Activated T-helper 1 cell treated with anti-CD3 and anti-CD28 coated beads, Interleukin-12 subunit alpha, Interleukin-12 subunit beta, Interleukin-2, Interleukin-4 antibody, amounts not matched to agents 30 ng/mL and 10 ng/mL and 1 ng/mL, durations not matched to agents 14 hours and 24 hours and 36 hours (primary cell): ENCODE results near the gene CAMTA1. TPM values are rescaled to one million over a fixed set of nuclear protein-coding genes. Genes with fewer than 3 reads are reported as not detected.
"Not testable (repeated sequence)": the region's sequence is repeated elsewhere in the genome, so short reads cannot be mapped to it uniquely, and the experiment has no call there.

ENCODE experiments used
- DNase-seq: peaks from one replicate; pipeline ENCODE4 v3.0.0; 2021; ENCODE audit warnings: low spot score
- H3K27ac Mint-ChIP-seq: one replicate; pipeline ENCODE4 v1.8.0; 2021; ENCODE audit warnings: mild to moderate bottlenecking, mixed read lengths
- H3K27me3 Mint-ChIP-seq: one replicate; pipeline ENCODE4 v1.8.0; 2022; ENCODE audit warnings: mild to moderate bottlenecking, moderate library complexity, mixed read lengths; ENCODE audit not compliant: insufficient read depth
- H3K36me3 Mint-ChIP-seq: one replicate; pipeline ENCODE4 v1.8.0; 2021; ENCODE audit warnings: low read depth, mixed read lengths
- H3K4me1 Mint-ChIP-seq: one replicate; pipeline ENCODE4 v1.8.0; 2021; ENCODE audit warnings: low read depth, mixed read lengths
- H3K4me3 Mint-ChIP-seq: one replicate; pipeline ENCODE4 v1.8.0; 2021; ENCODE audit warnings: mild to moderate bottlenecking, moderate library complexity, mixed read lengths
- H3K9me3 Mint-ChIP-seq: one replicate; pipeline ENCODE4 v1.8.0; 2021; ENCODE audit warnings: mixed read lengths
- intact Hi-C: fragments of 100-400 bp; cut with micrococcal nuclease; formaldehyde crosslinking; loops from one replicate; pipeline ENCODE4 v1.15.1; 2024
- total RNA-seq: library from RNA; stranded (reverse); gene quantifications from 2 replicates; pipeline ENCODE4 v1.2.3, GENCODE V29; 2022

Gene CAMTA1
- total RNA-seq, 1 donor from 2014 or later, result 57.2 TPM

- intact Hi-C loops, result no loop called here
- H3K4me3 Mint-ChIP-seq, result no peak overlapping the region
- no peaks in the 10 kb centered on the region for H3K9me3 Mint-ChIP-seq
- H3K27me3 Mint-ChIP-seq, result no peaks in the 10 kb centered on the region
- H3K27ac Mint-ChIP-seq, result no peak overlapping the region
- DNase-seq, result no peak
- no peaks in the 10 kb centered on the region for H3K36me3 Mint-ChIP-seq
- H3K4me1 Mint-ChIP-seq, result no peaks in the 10 kb centered on the region
These were observed 622.9 kb downstream of the CAMTA1 start for GRCh38 chr1:7407980-7408770.

DNA sequence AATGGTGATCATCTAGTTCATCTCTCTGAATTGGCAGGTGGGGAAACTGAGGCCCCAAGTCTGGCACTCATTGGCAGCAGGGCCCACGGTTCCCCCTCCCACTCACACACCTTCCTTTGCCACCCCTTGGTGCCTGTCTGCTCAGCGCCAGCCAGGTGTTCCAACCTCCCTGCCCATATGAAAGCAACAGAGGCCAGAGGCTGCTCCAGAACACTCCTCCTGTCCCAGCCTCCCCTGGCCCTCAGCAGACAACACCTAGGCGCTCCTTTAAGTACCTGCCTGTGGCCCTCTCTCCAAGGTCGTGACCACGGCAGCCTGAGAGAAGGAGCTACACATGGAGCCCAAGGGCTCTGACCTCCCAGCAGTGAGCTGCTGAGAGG, 623.5 kb downstream of the CAMTA1 start:
- H3K27ac Mint-ChIP-seq, result no peak overlapping the region
- H3K9me3 Mint-ChIP-seq, result no peaks in the 10 kb centered on the region
- intact Hi-C loops, result no loop called here
- H3K4me1 Mint-ChIP-seq, result no peaks in the 10 kb centered on the region
- no peak for DNase-seq
- no peaks in the 10 kb centered on the region for H3K36me3 Mint-ChIP-seq
- H3K4me3 Mint-ChIP-seq, result no peak overlapping the region
- no peaks in the 10 kb centered on the region for H3K27me3 Mint-ChIP-seq

GRCh38 chr1:7409278-7409677, 624.0 kb downstream of the CAMTA1 start:
- Mint-ChIP-seq H3K4me3 (no peak overlapping the region), H3K27ac (no peak overlapping the region), H3K27me3 (no peaks in the 10 kb centered on the region), H3K4me1 (no peaks in the 10 kb centered on the region), H3K36me3 (no peaks in the 10 kb centered on the region), H3K9me3 (no peaks in the 10 kb centered on the region)
- intact Hi-C loops, result no loop called here
- no peak for DNase-seq

DNA sequence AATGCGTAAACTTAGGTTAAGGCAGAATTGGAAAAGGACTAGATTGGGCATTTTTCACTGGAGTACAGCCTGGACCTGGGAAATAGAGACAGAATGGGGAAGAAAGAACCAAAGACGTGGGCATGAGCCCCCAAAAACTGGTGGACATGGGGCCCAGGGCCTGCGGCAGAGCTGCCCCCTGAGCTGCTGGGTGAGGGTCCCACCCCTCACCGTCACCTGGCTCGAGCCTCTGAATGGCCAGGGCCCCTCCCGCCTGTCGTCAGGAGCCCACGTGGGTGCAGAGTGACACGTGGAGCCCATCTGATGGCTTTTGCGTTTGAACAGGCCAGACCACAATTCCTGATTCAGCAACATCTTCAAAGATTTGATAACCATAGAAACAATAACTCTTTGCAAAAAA, 624.9 kb downstream of the CAMTA1 start:
- no peak for DNase-seq
- intact Hi-C loops, result no loop called here
- H3K36me3 Mint-ChIP-seq, result no peaks in the 10 kb centered on the region
- H3K27ac Mint-ChIP-seq, result no peak overlapping the region
- no peaks in the 10 kb centered on the region for H3K9me3 Mint-ChIP-seq
- no peaks in the 10 kb centered on the region for H3K27me3 Mint-ChIP-seq
- H3K4me1 Mint-ChIP-seq, result no peaks in the 10 kb centered on the region
- no peak overlapping the region for H3K4me3 Mint-ChIP-seq

GRCh38 chr1:7417618-7418017, 632.4 kb downstream of the CAMTA1 start:
- intact Hi-C loops, H3K4me3 Mint-ChIP-seq, H3K27ac Mint-ChIP-seq, H3K9me3 Mint-ChIP-seq, DNase-seq, H3K4me1 Mint-ChIP-seq, H3K36me3 Mint-ChIP-seq, H3K27me3 Mint-ChIP-seq: not testable (repeated sequence)

DNA sequence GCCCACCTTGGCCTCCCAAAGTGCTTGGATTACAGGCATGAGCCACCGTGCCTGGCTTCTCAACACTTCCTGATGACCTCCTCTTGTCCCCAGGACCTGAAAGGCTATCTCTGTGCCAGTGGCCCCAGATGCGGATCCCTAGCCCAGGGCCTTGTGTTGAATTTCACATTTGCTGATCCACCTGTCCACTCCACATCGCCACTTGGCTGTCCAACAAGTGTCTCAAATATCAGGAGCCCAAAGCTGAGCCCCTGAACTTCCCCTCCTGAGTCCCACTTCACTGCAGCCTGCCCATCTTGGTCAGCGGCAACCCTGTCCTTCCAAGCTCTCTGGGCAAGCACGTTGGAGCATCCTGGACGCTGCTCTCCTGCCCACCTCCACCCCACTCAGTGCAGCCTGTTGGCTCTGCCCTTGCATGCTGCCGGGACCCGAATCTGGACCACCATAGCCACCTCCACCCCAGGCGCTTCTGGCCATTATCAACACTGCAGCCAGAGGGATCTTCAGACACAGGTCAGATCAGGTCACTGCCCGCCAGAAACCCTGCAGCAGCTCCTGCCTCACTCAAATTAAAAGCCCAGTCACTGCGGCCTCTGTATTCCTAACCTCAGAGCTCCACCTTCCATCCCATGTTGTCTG, 633.3 kb downstream of the CAMTA1 start:
- Mint-ChIP-seq H3K4me1 (no peaks in the 10 kb centered on the region), H3K27ac (no peak overlapping the region), H3K27me3 (no peaks in the 10 kb centered on the region), H3K36me3 (no peaks in the 10 kb centered on the region), H3K4me3 (no peak overlapping the region), H3K9me3 (no peaks in the 10 kb centered on the region)
- intact Hi-C loops, result no loop called here
- no peak for DNase-seq

- intact Hi-C loops, result no loop called here
- H3K4me1 Mint-ChIP-seq, result no peaks in the 10 kb centered on the region
- H3K4me3 Mint-ChIP-seq, result no peak overlapping the region
- no peaks in the 10 kb centered on the region for H3K9me3 Mint-ChIP-seq
- no peaks in the 10 kb centered on the region for H3K27me3 Mint-ChIP-seq
- H3K27ac Mint-ChIP-seq, result no peak overlapping the region
- no peak for DNase-seq
- H3K36me3 Mint-ChIP-seq, result no peaks in the 10 kb centered on the region
These were observed 634.8 kb downstream of the CAMTA1 start for GRCh38 chr1:7420098-7420445.

GRCh38 chr1:7420470-7421100, 635.3 kb downstream of the CAMTA1 start:
- H3K4me3 Mint-ChIP-seq, result no peak overlapping the region
- no peaks in the 10 kb centered on the region for H3K27me3 Mint-ChIP-seq
- DNase-seq, result no peak
- H3K9me3 Mint-ChIP-seq, result no peaks in the 10 kb centered on the region
- no peaks in the 10 kb centered on the region for H3K4me1 Mint-ChIP-seq
- intact Hi-C loops, result no loop called here
- no peak overlapping the region for H3K27ac Mint-ChIP-seq
- no peaks in the 10 kb centered on the region for H3K36me3 Mint-ChIP-seq

DNA sequence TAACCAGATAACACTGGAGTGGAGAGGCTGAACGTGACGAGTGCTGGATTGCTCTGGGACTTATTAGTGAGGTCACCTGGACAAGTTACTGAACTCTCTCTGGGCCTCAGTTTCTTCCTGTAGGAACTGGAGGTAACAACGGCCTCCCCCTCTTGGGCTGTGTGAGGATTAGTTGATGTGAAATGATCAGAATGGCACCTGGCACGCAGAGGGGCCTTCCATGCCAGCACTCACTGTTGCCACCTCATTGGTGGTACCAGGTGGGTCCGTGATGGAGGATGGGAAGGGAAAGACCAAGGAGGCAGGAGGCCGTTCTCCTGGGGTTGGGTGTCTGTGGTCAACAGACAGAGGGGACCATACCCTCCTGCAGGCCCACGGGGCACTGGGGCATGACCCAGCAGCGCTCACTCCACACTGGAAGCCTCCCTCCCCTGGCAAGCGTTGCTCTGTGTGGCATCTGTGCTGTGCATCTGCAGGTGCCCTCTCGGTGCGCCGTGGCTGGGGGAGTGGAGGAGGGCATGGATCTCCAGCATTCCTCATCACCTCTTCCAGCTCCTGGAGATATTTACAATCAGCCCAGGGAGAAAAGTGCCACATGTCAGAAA, 636.3 kb downstream of the CAMTA1 start:
- Mint-ChIP-seq H3K36me3 (no peaks in the 10 kb centered on the region), H3K4me3 (no peak overlapping the region), H3K27me3 (no peaks in the 10 kb centered on the region), H3K27ac (no peak overlapping the region), H3K9me3 (no peaks in the 10 kb centered on the region), H3K4me1 (no peaks in the 10 kb centered on the region)
- no peak for DNase-seq
- intact Hi-C loops, result no loop called here

GRCh38 chr1:7422081-7422480, 636.8 kb downstream of the CAMTA1 start:
- intact Hi-C loops, result no loop called here
- Mint-ChIP-seq H3K27ac (no peak overlapping the region), H3K27me3 (no peaks in the 10 kb centered on the region), H3K9me3 (no peaks in the 10 kb centered on the region), H3K36me3 (no peaks in the 10 kb centered on the region), H3K4me1 (no peaks in the 10 kb centered on the region), H3K4me3 (no peak overlapping the region)
- no peak for DNase-seq

GRCh38 chr1:7422561-7422960, 637.3 kb downstream of the CAMTA1 start:
- intact Hi-C loops, result no loop called here
- DNase-seq, result no peak
- Mint-ChIP-seq H3K27ac (no peak overlapping the region), H3K9me3 (no peaks in the 10 kb centered on the region), H3K27me3 (no peaks in the 10 kb centered on the region), H3K4me3 (no peak overlapping the region), H3K4me1 (no peaks in the 10 kb centered on the region), H3K36me3 (no peaks in the 10 kb centered on the region)

- H3K9me3 Mint-ChIP-seq, result no peaks in the 10 kb centered on the region
- H3K4me1 Mint-ChIP-seq, result no peaks in the 10 kb centered on the region
- no peak for DNase-seq
- no peaks in the 10 kb centered on the region for H3K36me3 Mint-ChIP-seq
- no peak overlapping the region for H3K27ac Mint-ChIP-seq
- intact Hi-C loops, result no loop called here
- no peak overlapping the region for H3K4me3 Mint-ChIP-seq
- H3K27me3 Mint-ChIP-seq, result no peaks in the 10 kb centered on the region
These were observed 637.7 kb downstream of the CAMTA1 start for GRCh38 chr1:7422966-7423365.

- no peaks in the 10 kb centered on the region for H3K27me3 Mint-ChIP-seq
- no peak overlapping the region for H3K4me3 Mint-ChIP-seq
- H3K9me3 Mint-ChIP-seq, result no peaks in the 10 kb centered on the region
- no peak for DNase-seq
- H3K27ac Mint-ChIP-seq, result no peak overlapping the region
- intact Hi-C loops, result no loop called here
- no peaks in the 10 kb centered on the region for H3K36me3 Mint-ChIP-seq
- no peaks in the 10 kb centered on the region for H3K4me1 Mint-ChIP-seq
These were observed 639.2 kb downstream of the CAMTA1 start for GRCh38 chr1:7424352-7424890.
